ENCODE results near the gene CNTNAP2.

GRCh38 chr7:146639291-146639690, 522.7 kb downstream of the CNTNAP2 start:
- no peak for TF ChIP-seq GABPA (IDR thresholded peaks at IDR 0.05; ENCODE audit: borderline replicate concordance, insufficient read depth, low read length)
- TF ChIP-seq CTCF (IDR thresholded peaks at IDR 0.05; ENCODE audit: control extremely low read depth in 1 of 3, insufficient read depth in 1 of 3, low read depth in 1 of 3, low read length in 3 of 3) = no peak
- TF ChIP-seq JUN (IDR thresholded peaks at IDR 0.05; ENCODE audit: low read depth, low read length) = no peak
